Dermis microvascular lymphatic vessel endothelial cell (primary cell): ENCODE measurements around the gene CCDC102A. TPM values are rescaled to one million over a fixed set of nuclear protein-coding genes. Genes with fewer than 3 reads are reported as not detected.

Experiments used
- DNase-seq, 2 donors: peaks; one replicate each; pipeline versions ENCODE4 v3.0.0 to v3.0.0-alpha.2; 2010; ENCODE audit warnings: low read depth in 2 of 2
- total RNA-seq: library from RNA; depleted of rRNA; stranded (reverse); fragments of >200 nt; gene quantifications from 2 replicates; pipeline ENCODE4 v1.2.1, GENCODE V29; 2014

Gene CCDC102A
- total RNA-seq, 1 donor from 2014 or later, result 8.9 TPM

GRCh38 chr16:57537581-57538234 is 1.3 kb upstream of the CCDC102A start:
- DNase-seq, result no peak

- no peak for DNase-seq
These were observed 779 bp upstream of the CCDC102A start for GRCh38 chr16:57537194-57537505.

GRCh38 chr16:57535680-57536305 is 578 bp downstream of the CCDC102A start:
- peak; percentile 64 to 91 for DNase-seq

GRCh38 chr16:57534881-57535658 is 1.3 kb downstream of the CCDC102A start:
- DNase-seq, result no peak

- no peak for DNase-seq
These were observed 2.0 kb downstream of the CCDC102A start for GRCh38 chr16:57534337-57534880.

GRCh38 chr16:57533431-57534336 is 2.7 kb downstream of the CCDC102A start:
- peak in 1 of 2 donors; percentile 23 for DNase-seq

- DNase-seq, result no peak
These were observed 4.1 kb downstream of the CCDC102A start for GRCh38 chr16:57532266-57532625.

GRCh38 chr16:57531635-57532265 is 4.6 kb downstream of the CCDC102A start:
- DNase-seq, result no peak

- DNase-seq, result no peak
These were observed 5.2 kb downstream of the CCDC102A start for GRCh38 chr16:57531253-57531575.

- no peak for DNase-seq
These were observed 5.7 kb downstream of the CCDC102A start for GRCh38 chr16:57530522-57531252.

- DNase-seq, result peak; percentile 49 to 81
These were observed 6.3 kb downstream of the CCDC102A start for GRCh38 chr16:57530104-57530521.

GRCh38 chr16:57529391-57530103 is 6.8 kb downstream of the CCDC102A start:
- no peak for DNase-seq

- DNase-seq, result no peak
These were observed 7.6 kb downstream of the CCDC102A start for GRCh38 chr16:57528499-57529390.

- DNase-seq, result no peak
These were observed 8.6 kb downstream of the CCDC102A start for GRCh38 chr16:57527610-57528360.

GRCh38 chr16:57527027-57527426 is 9.3 kb downstream of the CCDC102A start:
- DNase-seq, result no peak

- no peak for DNase-seq
These were observed 9.9 kb downstream of the CCDC102A start for GRCh38 chr16:57526498-57526897.

- DNase-seq, result no peak
These were observed 10.6 kb downstream of the CCDC102A start for GRCh38 chr16:57525761-57526160.

- DNase-seq, result no peak
These were observed 13.4 kb downstream of the CCDC102A start for GRCh38 chr16:57522960-57523359.
